ENCODE measurements around the gene NSRP1.

NSRP1 gene

GRCh38 chr17:30172560-30172959 is 55.9 kb downstream of the NSRP1 start:
- no peak for DNase-seq (ENCODE audit: low read depth)
- no peak overlapping the region for H3K4me3 ChIP-seq (ENCODE audit: control insufficient read depth, low read depth, low read length)
- TF ChIP-seq, protein P1, sequence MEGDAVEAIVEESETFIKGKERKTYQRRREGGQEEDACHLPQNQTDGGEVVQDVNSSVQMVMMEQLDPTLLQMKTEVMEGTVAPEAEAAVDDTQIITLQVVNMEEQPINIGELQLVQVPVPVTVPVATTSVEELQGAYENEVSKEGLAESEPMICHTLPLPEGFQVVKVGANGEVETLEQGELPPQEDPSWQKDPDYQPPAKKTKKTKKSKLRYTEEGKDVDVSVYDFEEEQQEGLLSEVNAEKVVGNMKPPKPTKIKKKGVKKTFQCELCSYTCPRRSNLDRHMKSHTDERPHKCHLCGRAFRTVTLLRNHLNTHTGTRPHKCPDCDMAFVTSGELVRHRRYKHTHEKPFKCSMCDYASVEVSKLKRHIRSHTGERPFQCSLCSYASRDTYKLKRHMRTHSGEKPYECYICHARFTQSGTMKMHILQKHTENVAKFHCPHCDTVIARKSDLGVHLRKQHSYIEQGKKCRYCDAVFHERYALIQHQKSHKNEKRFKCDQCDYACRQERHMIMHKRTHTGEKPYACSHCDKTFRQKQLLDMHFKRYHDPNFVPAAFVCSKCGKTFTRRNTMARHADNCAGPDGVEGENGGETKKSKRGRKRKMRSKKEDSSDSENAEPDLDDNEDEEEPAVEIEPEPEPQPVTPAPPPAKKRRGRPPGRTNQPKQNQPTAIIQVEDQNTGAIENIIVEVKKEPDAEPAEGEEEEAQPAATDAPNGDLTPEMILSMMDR (IDR thresholded peaks at IDR 0.05; ENCODE audit: control insufficient read depth, insufficient read depth, low read depth, low read length, missing control alignments), result no peak

DNA sequence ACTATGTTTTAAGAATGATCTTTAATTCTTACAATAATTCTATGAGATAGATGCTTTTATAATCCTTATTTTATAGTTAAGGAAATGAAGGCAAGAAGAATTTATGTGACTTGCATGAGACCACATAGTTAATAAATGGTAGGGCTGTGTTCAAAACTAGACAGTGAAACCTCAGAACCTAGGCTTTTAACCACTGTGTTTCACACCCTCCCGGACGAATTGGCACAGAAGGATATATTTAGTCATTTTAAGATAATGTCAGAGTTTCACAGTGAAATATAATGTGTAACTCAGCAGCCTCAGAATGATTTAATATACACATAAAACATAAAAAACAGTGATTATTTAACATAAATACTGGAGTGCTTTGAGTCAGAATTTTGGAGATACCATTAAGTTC is 57.0 kb downstream of the NSRP1 start:
- H3K4me3 ChIP-seq (ENCODE audit: control insufficient read depth, low read depth, low read length), result no peak overlapping the region
- DNase-seq (ENCODE audit: low read depth), result no peak
- TF ChIP-seq, protein P1 (IDR thresholded peaks at IDR 0.05; ENCODE audit: control insufficient read depth, insufficient read depth, low read depth, low read length, missing control alignments), result no peak

GRCh38 chr17:30174556-30174955 is 57.9 kb downstream of the NSRP1 start:
- no peak overlapping the region for H3K4me3 ChIP-seq (ENCODE audit: control insufficient read depth, low read depth, low read length)
- TF ChIP-seq, protein P1 (IDR thresholded peaks at IDR 0.05; ENCODE audit: control insufficient read depth, insufficient read depth, low read depth, low read length, missing control alignments), result no peak
- DNase-seq (ENCODE audit: low read depth), result no peak

DNA sequence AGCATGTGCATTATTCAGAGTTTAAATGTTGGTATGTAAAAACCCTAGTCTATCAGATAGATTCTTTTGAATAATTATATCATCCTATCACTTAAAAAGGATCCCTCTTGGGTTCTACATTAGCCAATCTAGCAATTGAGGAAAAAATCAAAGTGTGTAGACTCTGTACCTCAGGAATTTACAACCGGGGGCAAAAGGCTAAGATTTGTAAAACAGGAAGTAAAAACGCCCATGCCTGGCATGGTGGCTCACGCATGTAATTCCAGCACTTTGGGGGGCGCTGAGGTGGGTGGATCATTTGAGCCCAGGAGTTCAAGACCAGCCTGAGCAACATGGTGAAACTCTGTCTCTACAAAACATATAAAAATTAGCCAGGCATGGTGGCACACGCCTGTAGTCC is 60.2 kb downstream of the NSRP1 start:
- no peak overlapping the region for H3K4me3 ChIP-seq (ENCODE audit: control insufficient read depth, low read depth, low read length)
- no peak for DNase-seq (ENCODE audit: low read depth)
- TF ChIP-seq, protein P1 (IDR thresholded peaks at IDR 0.05; ENCODE audit: control insufficient read depth, insufficient read depth, low read depth, low read length, missing control alignments), result no peak

DNA sequence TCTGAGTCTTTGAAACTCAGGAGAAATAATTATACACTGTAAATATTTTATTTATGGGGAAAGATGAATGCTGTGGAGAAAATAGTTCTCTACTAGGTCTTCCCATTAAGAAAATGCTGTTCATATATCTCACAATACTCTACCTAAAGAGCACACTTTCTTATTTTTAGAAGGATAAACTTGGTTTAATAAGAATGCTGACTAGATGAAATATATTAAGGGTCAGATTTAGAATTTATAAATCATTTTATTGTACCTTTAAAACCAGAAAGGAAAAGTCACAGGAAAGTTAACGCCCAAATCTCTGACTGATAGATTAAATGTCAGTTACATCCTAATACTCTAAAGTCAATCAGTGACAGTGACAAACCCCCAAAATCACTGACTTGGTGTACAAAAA is 70.1 kb downstream of the NSRP1 start:
- no peak for DNase-seq (ENCODE audit: low read depth)
- TF ChIP-seq, protein P1 (IDR thresholded peaks at IDR 0.05; ENCODE audit: control insufficient read depth, insufficient read depth, low read depth, low read length, missing control alignments), result no peak
- no peak overlapping the region for H3K4me3 ChIP-seq (ENCODE audit: control insufficient read depth, low read depth, low read length)

DNA sequence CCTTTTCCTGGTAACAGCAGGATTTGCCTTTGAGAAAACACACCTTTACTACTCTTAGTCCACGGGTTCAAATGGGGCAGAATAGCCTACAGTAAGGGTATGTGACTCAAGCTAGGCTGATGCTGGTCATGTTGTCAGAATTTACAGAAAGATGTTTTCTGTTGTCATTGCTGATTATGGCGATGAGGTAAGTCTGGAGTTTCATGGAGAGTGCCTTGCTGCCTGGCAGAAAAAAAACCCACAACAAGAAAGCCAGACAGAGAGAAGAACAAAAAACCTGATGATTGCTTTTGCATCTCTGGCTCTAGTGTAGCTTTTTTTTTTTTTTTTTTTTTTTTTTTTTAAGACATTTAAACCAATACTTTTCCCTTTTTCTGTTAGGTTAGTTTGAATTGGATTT is 71.0 kb downstream of the NSRP1 start:
- no peak for DNase-seq (ENCODE audit: low read depth)
- TF ChIP-seq, protein P1 (IDR thresholded peaks at IDR 0.05; ENCODE audit: control insufficient read depth, insufficient read depth, low read depth, low read length, missing control alignments), result no peak
- H3K4me3 ChIP-seq (ENCODE audit: control insufficient read depth, low read depth, low read length), result no peak overlapping the region

Measured in AG09309 (cell line).